ENCODE results near the gene POLE4.

The POLE4 gene

GRCh38 chr2:75003276-75003675 is 44.8 kb downstream of the POLE4 start:
- FAIRE-seq, result no peak

- no peak for FAIRE-seq
These were observed 45.3 kb downstream of the POLE4 start for GRCh38 chr2:75003773-75004172.

DNA sequence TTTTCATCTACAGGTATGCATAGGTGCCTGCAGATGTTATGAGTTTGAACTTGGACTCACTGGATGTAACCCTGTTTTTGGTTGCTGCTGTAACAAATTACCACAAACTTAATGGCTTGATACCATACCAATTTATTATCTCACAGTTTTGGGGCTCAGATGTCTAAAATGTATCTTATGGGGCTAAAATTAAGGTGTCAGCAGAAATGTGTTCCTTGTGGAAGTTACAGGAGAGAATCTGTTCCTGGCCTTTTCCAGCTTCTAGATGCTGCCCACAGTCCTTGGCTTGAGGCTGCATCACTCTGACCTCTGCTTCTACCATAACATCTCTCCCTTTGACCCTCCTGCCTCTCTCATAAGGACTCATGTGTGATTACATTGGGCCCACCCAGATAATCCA is 47.6 kb downstream of the POLE4 start:
- FAIRE-seq, result no peak

GRCh38 chr2:75007061-75007460 is 48.6 kb downstream of the POLE4 start:
- no peak for FAIRE-seq

GRCh38 chr2:75007819-75008218 is 49.4 kb downstream of the POLE4 start:
- FAIRE-seq, result no peak

- no peak for FAIRE-seq
These were observed 52.1 kb downstream of the POLE4 start for GRCh38 chr2:75010571-75010970.

GRCh38 chr2:75012080-75012479 is 53.6 kb downstream of the POLE4 start:
- no peak for FAIRE-seq

DNA sequence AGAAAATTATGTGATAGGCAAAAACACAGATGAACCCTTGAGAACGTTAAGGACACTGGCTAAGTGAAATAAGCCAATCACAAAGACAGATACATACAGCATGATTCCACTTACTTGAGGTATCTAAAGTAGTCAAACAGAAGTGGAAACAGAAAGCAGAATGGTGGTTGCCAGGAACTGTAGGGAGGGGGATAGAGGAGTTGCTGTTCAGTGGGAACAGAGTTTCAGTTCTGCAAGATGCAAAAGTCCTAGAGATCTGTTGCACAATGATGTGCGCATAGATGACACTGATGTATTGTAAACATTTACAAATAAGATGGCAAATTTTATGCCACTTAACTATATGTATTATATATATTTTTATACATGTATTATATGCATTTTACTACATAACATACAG is 59.7 kb downstream of the POLE4 start:
- no peak for FAIRE-seq
